HepG2 (cell line): ENCODE data around the gene PRR15L. TPM values are rescaled to one million over a fixed set of nuclear protein-coding genes. Genes with fewer than 3 reads are reported as not detected.

Source experiments
- CSRNP1 ChIP-seq: sonication (generic); formaldehyde crosslinking; IDR thresholded peaks from 2 replicates; pipeline ENCODE4 v1.8.1; 2023; ENCODE audit warnings: mild to moderate bottlenecking, missing genetic modification reagents
- FOXA1 ChIP-seq, 2 experiments: fragments of 450-650 bp in 1 of 2; sonication (generic) in 1 of 2; formaldehyde crosslinking in 1 of 2; IDR thresholded peaks; 2 replicates each; pipeline versions ENCODE4 v1.4.0 to v1.6.1; 2016 to 2020; ENCODE audit warnings: missing genetic modification reagents in 1 of 2
- HDAC2 ChIP-seq: sonication (generic); formaldehyde crosslinking; IDR thresholded peaks from 2 replicates; pipeline ENCODE4 v1.4.0; 2020; ENCODE audit warnings: missing genetic modification reagents
- KLF12 ChIP-seq: sonication (generic); formaldehyde crosslinking; IDR thresholded peaks from 2 replicates; pipeline ENCODE4 v1.4.0; 2020; ENCODE audit warnings: missing genetic modification reagents, borderline replicate concordance
- LCORL ChIP-seq, 2 experiments: fragments of 450-650 bp in 1 of 2; sonication (generic) in 1 of 2; formaldehyde crosslinking in 1 of 2; IDR thresholded peaks; 2 replicates each; pipeline versions ENCODE4 v1.5.0 to v1.6.1; 2017 to 2020; ENCODE audit warnings: antibody characterized with exemption in 1 of 2, missing genetic modification reagents in 1 of 2
- MAX ChIP-seq: IDR thresholded peaks from 2 replicates; pipeline ENCODE4 v1.6.1; 2012; ENCODE audit warnings: inconsistent platforms
- MTERF4 ChIP-seq: sonication (generic); formaldehyde crosslinking; IDR thresholded peaks from 2 replicates; pipeline ENCODE4 v1.8.0; 2023; ENCODE audit warnings: mild to moderate bottlenecking, missing genetic modification reagents
- MZF1 ChIP-seq: sonication (generic); formaldehyde crosslinking; IDR thresholded peaks from 2 replicates; pipeline ENCODE4 v1.8.1; 2023; ENCODE audit warnings: mild to moderate bottlenecking, missing genetic modification reagents, borderline replicate concordance
- NR0B2 ChIP-seq: sonication (generic); formaldehyde crosslinking; IDR thresholded peaks from 2 replicates; pipeline ENCODE4 v1.4.0; 2020; ENCODE audit warnings: mild to moderate bottlenecking, missing genetic modification reagents
- NR2C2 ChIP-seq: sonication (generic); formaldehyde crosslinking; IDR thresholded peaks from 2 replicates; pipeline ENCODE4 v1.4.0; 2020; ENCODE audit warnings: missing genetic modification reagents, mild to moderate bottlenecking, moderate library complexity, borderline replicate concordance
- RAD51 ChIP-seq: fragments of 450-650 bp; IDR thresholded peaks from 2 replicates; pipeline ENCODE4 v1.6.1; 2016; ENCODE audit warnings: borderline replicate concordance
- RFXAP ChIP-seq: sonication (generic); formaldehyde crosslinking; IDR thresholded peaks from 2 replicates; pipeline ENCODE4 v1.4.0; 2020; ENCODE audit warnings: missing genetic modification reagents, borderline replicate concordance
- SAP130 ChIP-seq: IDR thresholded peaks from 2 replicates; pipeline ENCODE4 v1.6.1; 2016; ENCODE audit warnings: low read depth
- SP2 ChIP-seq: sonication (generic); formaldehyde crosslinking; IDR thresholded peaks from 2 replicates; pipeline ENCODE4 v1.5.1; 2020; ENCODE audit warnings: mild to moderate bottlenecking, missing genetic modification reagents
- SRY ChIP-seq: sonication (generic); formaldehyde crosslinking; IDR thresholded peaks from 2 replicates; pipeline ENCODE4 v1.8.0; 2022; ENCODE audit warnings: mild to moderate bottlenecking, missing genetic modification reagents
- TARDBP ChIP-seq: sonication (generic); formaldehyde crosslinking; IDR thresholded peaks from 2 replicates; pipeline ENCODE4 v1.8.0; 2022; ENCODE audit warnings: mild to moderate bottlenecking, missing genetic modification reagents
- ZBTB26 ChIP-seq: IDR thresholded peaks from 2 replicates; pipeline ENCODE4 v1.6.1; 2016; ENCODE audit warnings: missing compliant biosample characterization, missing genetic modification reagents, borderline replicate concordance
- ZKSCAN5 ChIP-seq: sonication (generic); formaldehyde crosslinking; IDR thresholded peaks from 2 replicates; pipeline ENCODE4 v1.5.1; 2020; ENCODE audit warnings: mild to moderate bottlenecking, missing genetic modification reagents
- ZNF264 ChIP-seq: sonication (generic); formaldehyde crosslinking; IDR thresholded peaks from 2 replicates; pipeline ENCODE4 v1.4.0; 2020; ENCODE audit warnings: missing genetic modification reagents
- ZNF496 ChIP-seq: sonication (generic); formaldehyde crosslinking; IDR thresholded peaks from 2 replicates; pipeline ENCODE4 v1.8.1; 2023; ENCODE audit warnings: mild to moderate bottlenecking, moderate library complexity, missing genetic modification reagents; ENCODE audit not compliant: insufficient replicate concordance
- ZNF557 ChIP-seq: sonication (generic); formaldehyde crosslinking; IDR thresholded peaks from 2 replicates; pipeline ENCODE4 v1.4.0; 2020; ENCODE audit warnings: missing genetic modification reagents
- ZNF670 ChIP-seq: sonication (generic); formaldehyde crosslinking; IDR thresholded peaks from 2 replicates; pipeline ENCODE4 v1.8.0; 2022; ENCODE audit warnings: mild to moderate bottlenecking, missing genetic modification reagents, borderline replicate concordance
- ZNF781 ChIP-seq: sonication (generic); formaldehyde crosslinking; IDR thresholded peaks from 2 replicates; pipeline ENCODE4 v1.5.1; 2020; ENCODE audit warnings: borderline replicate concordance, mild to moderate bottlenecking, missing genetic modification reagents; ENCODE audit errors: not compliant biosample characterization
- ZNF879 ChIP-seq: sonication (generic); formaldehyde crosslinking; IDR thresholded peaks from 2 replicates; pipeline ENCODE4 v1.8.1; 2023; ENCODE audit warnings: missing genetic modification reagents
- ZSCAN12 ChIP-seq: sonication (generic); formaldehyde crosslinking; IDR thresholded peaks from 2 replicates; pipeline ENCODE4 v1.9.0; 2021; ENCODE audit warnings: mild to moderate bottlenecking, missing genetic modification reagents
- polyA plus RNA-seq, 8 experiments: library from polyadenylated mRNA; depleted of rRNA in 3 of 8; stranded (reverse) in 7 of 8; unstranded in 1 of 8; fragments of >200 nt; fragmentation: Illumina TruSeq in 4 of 8; extraction: Trizol in 4 of 8; gene quantifications; 2 replicates each; pipeline versions ENCODE4 v1.2.1 to v1.2.3, GENCODE V29; 2011 to 2016; ENCODE audit warnings: low read depth in 4 of 8, missing spikeins in 1 of 8, mixed read lengths in 1 of 8; ENCODE audit not compliant: insufficient read depth in 1 of 8
- total RNA-seq, 5 experiments: library from RNA; depleted of rRNA; stranded (reverse); fragments of >200 nt; fragmentation: Illumina TruSeq; extraction: Trizol; gene quantifications; 2 replicates each; pipeline ENCODE4 v1.2.3, GENCODE V29; 2016; ENCODE audit warnings: low read depth in 1 of 5

Gene PRR15L
- total and polyA plus RNA-seq, 2 of the 13 experiments (the other 11 are each of a cell fraction or from before 2014, with no cell fraction given) = 0.44 to 2.0 TPM

GRCh38 chr17:47949197-47949759 lies 8.4 kb downstream of the PRR15L start (continued):
- TF ChIP-seq NR2C2 (peak; percentile 13; the same call in 1 of the 2 replicates), SRY (CRISPR knock-in tag) (peak; percentile 41; the same call in 1 of the 2 replicates), SAP130 (CRISPR knock-in tag) (peak; percentile 54; the same call in 1 of the 2 replicates), ZKSCAN5 (CRISPR knock-in tag) (no peak), ZNF781 (no peak), ZBTB26 (no peak), LCORL (IDR thresholded peaks at IDR 0.05) (peak; percentile 17; the same call in 1 of the 2 replicates), LCORL (CRISPR knock-in tag; IDR thresholded peaks at IDR 0.05) (peak; percentile 69; the same call in 1 of the 2 replicates), ZNF879 (CRISPR knock-in tag) (no peak), ZNF670 (CRISPR knock-in tag) (no peak), CSRNP1 (0 out of 2 replicates have a peak, but pooled peaks have one; percentile 57), ZNF264 (CRISPR knock-in tag) (no peak), ZNF496 (no peak), KLF12 (CRISPR knock-in tag) (no peak), RAD51 (no peak), NR0B2 (CRISPR knock-in tag) (no peak), ZNF557 (CRISPR knock-in tag) (no peak), SP2 (0 out of 2 replicates have a peak, but pooled peaks have one; percentile 18), MAX (no peak), MZF1 (CRISPR knock-in tag) (no peak), ZSCAN12 (CRISPR knock-in tag) (no peak), MTERF4 (0 out of 2 replicates have a peak, but pooled peaks have one; percentile 66), HDAC2 (CRISPR knock-in tag) (no peak), RFXAP (0 out of 2 replicates have a peak, but pooled peaks have one; percentile 10), TARDBP (0 out of 2 replicates have a peak, but pooled peaks have one; percentile 60), FOXA1 (IDR thresholded peaks at IDR 0.05) (no peak), FOXA1 (CRISPR knock-in tag; IDR thresholded peaks at IDR 0.05) (no peak)
